IPS-18a (cell line): Measurements from ENCODE around the gene CDCA8.

Experiments used
- H3K27ac ChIP-seq: one replicate; pipeline ENCODE4 v1.5.1; 2013; ENCODE audit warnings: low read length
- H3K27me3 ChIP-seq: one replicate; pipeline ENCODE4 v1.6.1; 2013; ENCODE audit warnings: mild to moderate bottlenecking, low read length; ENCODE audit not compliant: control insufficient read depth, insufficient read depth
- H3K36me3 ChIP-seq: one replicate; pipeline ENCODE4 v1.6.1; 2013; ENCODE audit warnings: low read depth, low read length; ENCODE audit not compliant: control insufficient read depth
- H3K4me1 ChIP-seq: one replicate; pipeline ENCODE4 v1.6.1; 2013; ENCODE audit warnings: low read depth, low read length; ENCODE audit not compliant: control insufficient read depth
- H3K4me3 ChIP-seq: one replicate; pipeline ENCODE4 v1.5.1; 2013; ENCODE audit warnings: low read length
- H3K9ac ChIP-seq: one replicate; pipeline ENCODE4 v1.6.1; 2013; ENCODE audit warnings: mild to moderate bottlenecking, low read length, moderate library complexity
- H3K9me3 ChIP-seq: one replicate; pipeline ENCODE4 v1.6.1; 2013; ENCODE audit warnings: low read depth, low read length; ENCODE audit not compliant: control insufficient read depth

Gene CDCA8

DNA sequence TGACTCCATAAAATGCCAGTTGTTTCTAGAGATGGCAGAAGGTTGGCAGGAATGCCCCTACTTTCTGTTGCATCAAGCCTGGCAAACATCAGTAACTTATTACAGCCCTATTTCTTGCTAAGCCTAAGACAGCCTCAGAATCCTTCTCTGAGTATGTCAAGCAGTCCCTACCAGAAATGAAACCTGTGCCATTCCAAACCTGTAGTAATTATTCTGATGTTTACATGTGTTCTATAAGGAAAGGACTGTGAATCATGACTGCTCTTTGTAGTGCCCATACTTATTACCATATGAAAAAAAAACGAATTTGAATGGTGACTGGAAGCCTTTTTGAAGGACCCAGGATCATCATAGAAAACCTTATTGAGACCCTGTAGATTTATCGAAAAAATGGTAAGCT lies 5.4 kb downstream of the CDCA8 start:
- H3K4me3 ChIP-seq = no peak overlapping the region
- no peak overlapping the region for H3K27ac ChIP-seq
- H3K4me1 ChIP-seq = no peaks in the 10 kb centered on the region
- H3K36me3 ChIP-seq = peaks cover 75% of the 10 kb centered on the region
- H3K27me3 ChIP-seq = no peaks in the 10 kb centered on the region
- H3K9ac ChIP-seq = no peak overlapping the region
- H3K9me3 ChIP-seq = no peaks in the 10 kb centered on the region

DNA sequence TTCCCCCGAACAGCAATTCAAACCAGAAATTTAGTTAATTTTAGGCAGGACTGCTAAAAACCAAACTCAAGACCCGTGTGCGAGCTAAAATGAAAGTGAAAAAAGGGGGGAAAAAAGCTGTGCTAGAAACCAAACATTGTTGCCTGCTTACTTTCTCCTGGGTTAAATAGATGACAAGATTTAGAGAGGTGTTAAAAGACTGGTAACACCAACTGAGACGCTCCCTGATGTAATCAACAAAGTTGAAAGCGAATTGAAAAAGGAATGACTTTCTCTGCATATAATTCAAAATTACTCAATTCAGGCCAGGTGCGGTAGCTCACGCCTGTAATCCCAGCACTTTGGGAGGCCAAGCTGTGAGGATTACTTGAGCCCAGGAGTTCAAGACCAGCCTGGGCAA lies 6.8 kb downstream of the CDCA8 start:
- H3K27me3 ChIP-seq = no peaks in the 10 kb centered on the region
- H3K36me3 ChIP-seq = peaks cover 84% of the 10 kb centered on the region
- H3K4me1 ChIP-seq = no peaks in the 10 kb centered on the region
- H3K27ac ChIP-seq = no peak overlapping the region
- H3K9ac ChIP-seq = no peak overlapping the region
- H3K4me3 ChIP-seq = no peak overlapping the region
- H3K9me3 ChIP-seq = no peaks in the 10 kb centered on the region

DNA sequence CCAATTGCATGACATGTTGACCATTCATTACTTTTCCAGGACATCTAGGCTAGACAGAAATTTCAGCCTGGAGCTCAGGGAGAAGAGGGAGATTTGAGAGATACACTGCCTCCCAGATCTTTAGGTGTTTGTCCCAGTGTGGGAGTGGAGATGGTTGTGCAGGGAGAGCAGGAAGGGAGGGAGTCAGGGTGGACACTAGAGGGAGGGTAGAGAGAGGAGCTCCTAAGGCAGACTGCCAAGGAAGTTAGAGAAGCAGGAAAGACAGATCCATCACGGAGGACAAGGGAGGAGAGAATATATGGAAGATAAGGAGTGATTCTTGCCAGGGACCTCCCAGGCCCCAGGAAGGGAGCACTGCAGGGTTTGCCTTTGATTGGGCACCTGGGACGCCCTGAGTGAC lies 8.7 kb downstream of the CDCA8 start:
- peaks cover 84% of the 10 kb centered on the region for H3K36me3 ChIP-seq

DNA sequence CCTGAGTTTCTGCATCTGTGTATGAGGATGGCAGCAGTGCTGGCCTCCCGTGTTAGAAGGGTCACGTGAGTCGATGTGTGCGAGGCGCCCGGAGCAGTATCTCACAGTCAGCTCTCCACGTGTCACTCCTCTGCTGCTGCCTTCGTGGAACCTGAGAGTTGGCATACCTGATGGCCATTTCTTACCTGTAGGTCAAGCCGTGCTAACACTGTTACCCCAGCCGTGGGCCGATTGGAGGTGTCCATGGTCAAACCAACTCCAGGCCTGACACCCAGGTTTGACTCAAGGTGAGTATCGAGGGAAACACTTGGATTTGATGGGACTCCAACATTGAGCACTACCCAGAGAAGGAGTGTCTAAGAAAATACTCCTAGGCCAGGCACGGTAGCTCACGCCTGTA lies 10.7 kb downstream of the CDCA8 start:
- Histone ChIP-seq H3K4me1 (no peaks in the 10 kb centered on the region), H3K27me3 (no peaks in the 10 kb centered on the region), H3K27ac (no peak overlapping the region), H3K9ac (no peak overlapping the region), H3K9me3 (no peaks in the 10 kb centered on the region), H3K4me3 (no peak overlapping the region), H3K36me3 (peaks cover 81% of the 10 kb centered on the region)

More for the DNA sequence above, 8.7 kb downstream of the CDCA8 start:
- H3K9ac ChIP-seq = no peak overlapping the region
- H3K4me3 ChIP-seq = no peak overlapping the region
- no peaks in the 10 kb centered on the region for H3K27me3 ChIP-seq
- no peaks in the 10 kb centered on the region for H3K4me1 ChIP-seq
- no peaks in the 10 kb centered on the region for H3K9me3 ChIP-seq
- no peak overlapping the region for H3K27ac ChIP-seq

DNA sequence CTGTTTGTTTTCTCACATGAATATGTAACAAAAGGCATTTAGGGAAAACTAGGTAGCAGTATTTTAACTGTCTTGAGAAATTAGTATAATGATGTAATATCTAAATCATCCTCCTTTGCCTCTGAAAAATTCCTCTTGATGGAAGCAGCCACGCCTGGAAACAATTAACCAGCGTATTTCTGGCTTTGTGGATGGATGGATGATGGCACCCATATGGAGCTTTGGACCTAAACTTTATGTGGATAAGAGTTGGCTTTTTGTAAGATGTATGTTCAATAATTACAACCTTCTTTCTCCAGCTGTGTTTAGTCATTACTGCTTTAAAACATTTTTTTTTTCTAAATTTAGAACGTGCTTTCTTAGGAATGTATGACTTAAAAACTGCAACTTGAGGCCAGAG lies 12.7 kb downstream of the CDCA8 start:
- Histone ChIP-seq H3K9ac (no peak overlapping the region), H3K27me3 (no peaks in the 10 kb centered on the region), H3K9me3 (no peaks in the 10 kb centered on the region), H3K4me1 (no peaks in the 10 kb centered on the region), H3K4me3 (no peak overlapping the region), H3K27ac (no peak overlapping the region), H3K36me3 (peaks cover 83% of the 10 kb centered on the region)

DNA sequence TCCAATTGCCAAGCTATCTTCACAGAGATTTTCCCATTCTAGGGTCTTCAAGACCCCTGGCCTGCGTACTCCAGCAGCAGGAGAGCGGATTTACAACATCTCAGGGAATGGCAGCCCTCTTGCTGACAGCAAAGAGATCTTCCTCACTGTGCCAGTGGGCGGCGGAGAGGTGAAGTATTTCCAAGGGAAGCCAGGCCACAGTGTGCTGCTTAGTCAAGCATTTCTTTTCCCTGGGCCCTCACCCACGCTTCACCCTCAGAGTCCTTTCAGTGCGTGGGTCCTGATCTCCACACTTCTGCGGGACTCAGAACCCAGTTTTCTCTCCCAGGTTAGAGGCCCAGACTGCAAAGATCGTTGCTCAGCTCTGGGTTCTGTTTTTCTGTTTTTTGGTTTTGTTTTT lies 13.1 kb downstream of the CDCA8 start:
- Histone ChIP-seq H3K4me3 (no peak overlapping the region), H3K9me3 (no peaks in the 10 kb centered on the region), H3K27me3 (no peaks in the 10 kb centered on the region), H3K4me1 (no peaks in the 10 kb centered on the region), H3K27ac (no peak overlapping the region), H3K36me3 (peaks cover 82% of the 10 kb centered on the region), H3K9ac (no peak overlapping the region)

DNA sequence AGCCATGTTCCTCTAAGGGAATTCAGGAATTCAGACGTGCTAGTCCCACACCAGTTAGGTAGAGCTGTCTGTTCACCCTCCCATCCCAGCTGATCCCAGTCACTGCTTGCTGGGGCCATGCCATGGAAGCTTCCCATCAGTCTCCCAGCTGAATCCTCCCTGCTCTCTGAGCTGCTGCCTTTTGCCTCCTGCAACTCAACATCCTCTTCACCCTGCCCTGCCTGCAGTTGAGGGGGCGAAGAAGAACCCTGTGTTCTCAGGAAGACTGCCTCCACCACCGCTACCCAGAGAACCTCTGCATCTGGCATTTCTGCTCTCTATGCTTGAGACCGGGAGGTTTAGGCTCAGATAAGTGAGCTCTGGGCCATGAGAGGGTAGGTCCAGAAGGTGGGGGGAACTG lies 16.2 kb downstream of the CDCA8 start:
- no peak overlapping the region for H3K9ac ChIP-seq
- H3K27me3 ChIP-seq = no peaks in the 10 kb centered on the region
- peaks cover 57% of the 10 kb centered on the region for H3K36me3 ChIP-seq
- H3K9me3 ChIP-seq = no peaks in the 10 kb centered on the region
- no peak overlapping the region for H3K4me3 ChIP-seq
- H3K4me1 ChIP-seq = no peaks in the 10 kb centered on the region
- no peak overlapping the region for H3K27ac ChIP-seq

DNA sequence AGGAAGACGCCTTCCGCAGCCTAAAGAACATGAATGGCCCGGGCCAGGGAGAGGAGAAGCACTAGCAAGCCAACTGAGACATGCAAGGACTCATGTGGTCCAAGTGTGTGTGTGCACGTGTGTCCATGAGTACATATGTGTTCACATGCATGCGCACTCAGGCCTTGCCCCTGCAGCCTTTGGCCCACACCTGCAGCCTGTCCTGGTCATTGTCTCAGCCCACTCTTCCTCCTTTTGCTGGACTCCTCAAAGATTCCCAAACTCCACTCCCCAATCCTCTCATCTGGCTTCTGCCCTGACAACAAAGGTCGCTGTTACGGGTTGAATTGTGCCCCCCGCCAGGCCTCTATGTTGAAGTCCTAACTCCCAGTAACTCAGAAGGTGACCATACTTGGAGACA lies 21.9 kb downstream of the CDCA8 start:
- no peaks in the 10 kb centered on the region for H3K27me3 ChIP-seq
- no peak overlapping the region for H3K4me3 ChIP-seq
- H3K9me3 ChIP-seq = no peaks in the 10 kb centered on the region
- H3K9ac ChIP-seq = no peak overlapping the region
- peaks cover 11% of the 10 kb centered on the region for H3K36me3 ChIP-seq
- no peak overlapping the region for H3K27ac ChIP-seq
- no peaks in the 10 kb centered on the region for H3K4me1 ChIP-seq

DNA sequence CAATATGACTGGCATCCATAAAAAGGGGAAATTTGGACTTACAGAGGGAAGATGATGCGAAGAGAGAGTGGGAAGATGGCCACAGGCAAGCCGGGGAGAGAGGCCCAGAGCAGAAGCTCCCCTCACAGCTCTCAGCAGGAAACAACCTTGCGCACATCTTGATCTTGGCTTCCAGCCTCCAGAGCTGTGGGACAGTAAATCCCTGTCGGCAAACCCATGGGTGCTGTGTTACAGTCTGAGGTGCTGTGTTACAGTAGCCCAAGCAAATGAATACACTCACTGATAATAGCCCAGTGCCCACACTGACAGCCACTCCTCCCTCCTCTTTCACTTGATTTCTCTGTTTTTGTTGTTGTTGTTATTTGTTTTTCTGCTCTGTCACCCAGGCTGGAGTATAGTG lies 22.4 kb downstream of the CDCA8 start:
- no peaks in the 10 kb centered on the region for H3K4me1 ChIP-seq
- H3K27ac ChIP-seq = no peak overlapping the region
- H3K27me3 ChIP-seq = no peaks in the 10 kb centered on the region
- no peaks in the 10 kb centered on the region for H3K9me3 ChIP-seq
- H3K4me3 ChIP-seq = no peak overlapping the region
- peaks cover 6% of the 10 kb centered on the region for H3K36me3 ChIP-seq
- H3K9ac ChIP-seq = no peak overlapping the region

DNA sequence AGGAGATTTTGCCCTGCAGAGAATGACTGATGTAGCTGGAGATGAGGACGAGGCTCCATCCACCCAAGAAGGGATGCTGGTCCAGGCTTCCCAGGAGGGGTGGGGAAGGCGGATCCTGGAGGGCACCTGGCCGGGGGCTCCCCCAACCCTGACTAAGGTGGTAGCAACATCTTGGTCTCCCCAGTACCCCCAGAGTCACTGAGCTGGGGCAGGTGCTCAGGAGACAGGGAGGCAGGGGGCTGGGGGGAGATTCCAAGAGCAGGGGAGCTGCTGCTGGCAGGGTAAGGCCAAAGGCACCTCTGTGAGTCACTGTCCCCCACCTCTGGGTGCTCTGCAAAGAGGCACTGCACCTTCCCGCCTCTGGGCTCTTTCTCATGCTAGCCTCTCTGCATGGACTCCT lies 24.0 kb downstream of the CDCA8 start:
- H3K27ac ChIP-seq = no peak overlapping the region
- H3K4me3 ChIP-seq = no peak overlapping the region
- no peaks in the 10 kb centered on the region for H3K4me1 ChIP-seq
- no peaks in the 10 kb centered on the region for H3K9me3 ChIP-seq
- H3K9ac ChIP-seq = no peak overlapping the region
- H3K27me3 ChIP-seq = no peaks in the 10 kb centered on the region
- no peaks in the 10 kb centered on the region for H3K36me3 ChIP-seq

DNA sequence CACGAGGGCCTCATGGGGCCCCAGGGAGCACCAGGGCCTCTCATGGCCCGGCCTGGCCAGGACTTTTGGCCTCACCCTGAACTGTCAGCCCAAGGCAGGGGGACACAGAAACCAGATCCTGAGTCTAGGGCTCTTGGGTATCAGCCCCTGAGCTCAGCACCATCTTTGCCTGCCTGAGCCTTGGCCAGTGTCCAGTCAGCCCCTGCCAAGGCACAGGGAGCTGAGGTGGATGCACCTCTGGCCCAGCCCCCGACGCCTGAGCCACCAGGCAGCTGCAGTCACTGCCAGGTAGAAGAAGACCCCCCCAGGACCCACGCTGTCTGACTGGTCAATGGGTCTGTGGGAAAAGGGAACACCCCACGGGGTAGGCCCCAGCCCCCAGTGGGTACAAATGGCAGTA lies 25.3 kb downstream of the CDCA8 start:
- Histone ChIP-seq H3K4me3 (no peak overlapping the region), H3K27ac (no peak overlapping the region), H3K27me3 (no peaks in the 10 kb centered on the region), H3K9ac (no peak overlapping the region), H3K9me3 (no peaks in the 10 kb centered on the region), H3K36me3 (no peaks in the 10 kb centered on the region), H3K4me1 (no peaks in the 10 kb centered on the region)

DNA sequence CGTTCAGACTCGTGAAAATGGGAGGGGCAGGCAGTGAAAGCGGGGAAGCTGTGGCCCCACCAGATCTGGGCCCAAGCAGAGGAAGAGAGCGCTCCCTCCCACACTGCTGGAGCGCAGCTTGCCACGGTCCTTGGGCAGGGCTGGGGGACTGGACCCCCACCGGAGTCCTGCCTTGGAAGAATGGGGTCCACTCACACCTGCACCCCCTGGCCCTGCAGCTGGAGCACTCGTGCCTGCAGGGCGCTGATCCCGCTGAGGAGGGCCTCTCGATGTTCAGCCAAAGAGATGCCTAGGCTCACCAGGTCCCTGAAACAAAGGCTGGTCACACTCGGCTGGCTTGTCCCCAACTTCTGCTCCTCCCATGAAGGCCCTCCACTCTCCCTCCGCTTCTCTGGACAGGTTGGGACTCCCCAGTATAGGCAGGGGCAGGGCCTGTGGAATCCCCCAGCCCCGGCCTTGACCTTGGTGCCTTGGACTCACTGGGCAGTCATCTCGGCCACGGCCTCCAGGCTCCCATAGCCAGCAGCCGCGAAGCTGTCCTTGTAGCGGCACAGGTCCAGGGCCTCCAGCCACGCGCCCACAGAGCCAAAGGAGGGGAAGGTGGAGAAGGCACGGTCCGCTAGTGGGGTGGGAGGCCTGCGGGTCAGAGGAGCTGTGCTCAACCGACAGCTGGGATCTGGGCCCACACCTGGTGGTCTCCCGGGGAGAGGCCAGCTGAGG lies 26.0 kb downstream of the CDCA8 start:
- Histone ChIP-seq H3K9ac (no peak overlapping the region), H3K36me3 (no peaks in the 10 kb centered on the region), H3K4me3 (no peak overlapping the region), H3K27me3 (no peaks in the 10 kb centered on the region), H3K27ac (no peak overlapping the region), H3K9me3 (no peaks in the 10 kb centered on the region), H3K4me1 (no peaks in the 10 kb centered on the region)
